Activated CD4-positive, alpha-beta T cell treated with anti-CD3 and anti-CD28 coated beads, Interleukin-2, amount 50 U/mL, for 16 hours (primary cell): ENCODE results near the gene KLHDC4.
"Not testable (repeated sequence)": the region's sequence is repeated elsewhere in the genome, so short reads cannot be mapped to it uniquely, and the experiment has no call there.

Experiments
- DNase-seq: peaks from one replicate; pipeline ENCODE4 v3.0.0-alpha.2; 2020

Gene KLHDC4

GRCh38 chr16:87787451-87788091, 21.8 kb upstream of the KLHDC4 start:
- not testable (repeated sequence) for DNase-seq

GRCh38 chr16:87784812-87785211, 19.0 kb upstream of the KLHDC4 start:
- no peak for DNase-seq

- DNase-seq: no peak
Measured at GRCh38 chr16:87782033-87782432, 16.2 kb upstream of the KLHDC4 start.

- peak; percentile 88 for DNase-seq
Measured at GRCh38 chr16:87780385-87780989, 14.7 kb upstream of the KLHDC4 start.

DNA sequence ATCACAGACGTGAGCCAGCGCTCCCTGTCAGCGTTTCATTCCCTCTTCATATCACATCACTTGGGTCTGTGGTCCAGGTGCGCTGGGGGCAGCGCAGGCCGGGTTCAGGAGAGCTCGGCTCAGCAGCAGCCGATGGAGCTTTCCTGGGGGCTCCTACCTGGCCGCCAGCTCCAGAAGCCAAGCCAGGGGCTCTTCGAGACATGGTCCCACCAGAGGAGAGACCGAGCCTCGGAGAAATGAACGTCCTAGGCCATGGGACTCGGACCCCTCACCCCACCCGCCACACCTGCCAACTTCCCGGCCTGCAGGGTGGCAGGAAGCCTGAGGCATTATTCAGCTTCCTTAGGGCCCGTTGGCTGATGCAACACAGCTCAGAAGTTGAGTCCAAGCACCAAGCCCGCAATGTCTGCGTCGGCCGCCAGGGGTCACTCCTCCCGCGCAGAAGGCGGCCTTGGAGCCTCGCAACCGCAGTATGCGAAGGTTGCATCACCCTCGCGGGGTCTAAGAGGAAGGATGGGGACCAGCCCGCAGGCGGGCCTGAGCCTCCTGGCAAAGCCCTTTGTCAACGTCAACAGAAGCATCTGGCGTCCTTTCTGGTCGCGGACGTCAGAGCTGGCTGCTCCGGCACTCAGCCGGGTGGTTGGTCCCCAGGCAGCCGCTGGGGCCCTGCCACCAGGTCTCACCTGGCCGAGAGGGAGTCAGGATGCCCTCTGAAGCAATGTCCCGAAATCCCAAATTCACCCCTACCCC, 13.2 kb upstream of the KLHDC4 start:
- DNase-seq: peak; percentile 98

DNA sequence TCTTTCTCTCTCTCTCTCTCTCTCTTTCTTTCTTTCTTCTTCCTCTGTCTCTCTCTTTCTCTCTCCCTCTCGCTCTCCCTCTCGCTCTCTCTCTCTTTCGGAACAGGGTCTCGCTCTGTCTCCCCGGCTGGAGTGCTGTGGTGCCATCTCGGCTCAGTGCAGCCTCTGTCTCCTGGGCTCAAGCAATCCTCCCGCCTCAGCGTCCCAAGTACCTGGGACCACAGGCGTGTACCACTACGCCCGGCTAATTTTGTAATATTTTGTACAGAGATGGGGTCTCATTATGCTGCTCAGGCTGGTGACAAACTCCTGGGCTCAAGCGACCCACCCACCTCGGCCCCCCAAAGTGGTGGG, 12.7 kb upstream of the KLHDC4 start:
- no peak for DNase-seq

GRCh38 chr16:87773836-87774235, 8.1 kb upstream of the KLHDC4 start:
- not testable (repeated sequence) for DNase-seq

- DNase-seq: not testable (repeated sequence)
Measured at GRCh38 chr16:87767456-87767855, 1.7 kb upstream of the KLHDC4 start.

DNA sequence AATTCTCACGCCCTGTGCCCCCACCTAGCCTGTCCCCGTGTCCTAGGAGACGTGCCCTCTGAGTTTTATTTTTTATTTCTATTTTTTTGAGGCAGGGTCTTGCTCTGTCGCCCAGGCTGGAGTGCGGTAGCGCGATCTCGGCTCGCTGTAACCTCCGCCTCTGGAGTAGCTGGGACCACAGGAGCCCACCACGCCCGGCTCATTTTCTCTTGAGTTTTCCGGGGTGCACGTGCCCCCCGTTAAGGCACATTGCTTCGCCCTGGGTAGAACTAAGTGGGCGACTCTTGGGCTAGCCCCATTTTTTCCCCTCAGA, 655 bp upstream of the KLHDC4 start:
- DNase-seq: no peak

GRCh38 chr16:87765473-87765775, 362 bp downstream of the KLHDC4 start:
- peak; percentile 60 for DNase-seq

- DNase-seq: peak; percentile 52
Measured at GRCh38 chr16:87764600-87765472, 950 bp downstream of the KLHDC4 start.

DNA sequence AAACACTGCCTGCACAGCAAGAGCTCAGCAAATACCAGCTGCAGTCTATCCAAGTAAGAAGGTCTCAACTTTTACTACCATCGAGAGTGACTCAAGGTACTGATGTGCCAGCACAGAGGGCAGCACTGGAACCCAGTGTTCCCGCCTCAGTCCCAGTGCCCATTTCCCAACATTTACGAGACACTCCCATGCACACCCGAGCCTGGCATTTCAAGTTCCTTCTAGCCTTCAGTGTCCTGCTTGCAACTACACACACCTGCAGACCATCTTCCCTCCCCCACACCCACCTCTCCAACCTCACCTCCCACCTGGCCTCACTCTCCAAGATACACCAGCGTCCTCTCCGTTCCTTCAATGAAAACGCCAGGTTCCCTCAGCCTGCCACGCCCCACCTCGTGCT, 3.2 kb downstream of the KLHDC4 start:
- DNase-seq: no peak

DNA sequence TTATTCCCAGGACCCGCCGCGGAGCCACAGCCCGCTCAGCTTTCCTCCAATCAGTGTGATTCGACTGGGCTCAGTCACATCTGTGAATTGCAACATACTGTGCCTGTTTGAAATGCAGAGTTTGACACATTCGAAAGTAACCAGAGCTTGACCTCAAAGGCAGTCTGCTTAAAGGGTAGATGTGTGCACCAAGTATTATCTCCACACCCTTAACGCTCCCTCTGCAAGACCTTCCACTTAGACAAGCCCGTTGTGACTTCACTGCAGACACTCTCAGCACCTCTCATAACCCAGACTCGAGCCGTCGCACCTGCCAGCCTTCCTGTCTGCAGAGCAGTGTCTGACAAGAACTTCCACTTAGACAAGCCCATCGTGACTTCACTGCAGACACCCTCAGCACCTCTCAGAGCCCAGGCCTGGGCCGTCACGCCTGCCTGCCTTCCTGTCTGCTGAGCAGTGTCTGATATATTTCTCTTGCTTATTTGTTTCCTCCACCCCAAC, 3.7 kb downstream of the KLHDC4 start:
- no peak for DNase-seq

- DNase-seq: no peak
Measured at GRCh38 chr16:87761060-87761459, 4.7 kb downstream of the KLHDC4 start.

DNA sequence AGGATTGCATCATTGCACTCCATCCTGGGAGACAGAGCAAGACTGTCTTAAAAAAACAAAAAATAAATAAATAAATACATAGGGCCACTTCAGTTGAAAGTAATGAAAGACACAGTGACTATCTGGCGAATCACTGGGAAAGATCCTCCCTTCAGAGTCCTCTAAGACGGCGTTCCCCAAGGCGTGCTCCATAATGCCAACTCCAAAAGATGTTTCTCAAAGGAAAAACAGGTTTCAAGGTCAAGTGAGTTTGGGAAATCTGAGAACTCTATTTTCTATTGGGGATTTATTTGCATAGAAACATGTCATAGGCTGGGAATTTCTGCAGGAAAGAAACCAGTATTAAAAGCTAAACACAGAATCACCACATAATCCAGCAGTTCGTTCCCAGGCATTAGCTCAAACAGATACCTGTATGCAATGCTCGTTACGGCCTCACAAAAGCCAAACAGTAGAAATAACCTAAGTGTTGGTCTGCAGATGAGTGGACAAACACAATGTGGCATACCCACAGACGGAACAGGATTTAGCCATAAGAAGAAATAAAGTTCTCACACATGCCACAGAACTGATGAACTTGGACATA, 7.9 kb downstream of the KLHDC4 start:
- DNase-seq: no peak

DNA sequence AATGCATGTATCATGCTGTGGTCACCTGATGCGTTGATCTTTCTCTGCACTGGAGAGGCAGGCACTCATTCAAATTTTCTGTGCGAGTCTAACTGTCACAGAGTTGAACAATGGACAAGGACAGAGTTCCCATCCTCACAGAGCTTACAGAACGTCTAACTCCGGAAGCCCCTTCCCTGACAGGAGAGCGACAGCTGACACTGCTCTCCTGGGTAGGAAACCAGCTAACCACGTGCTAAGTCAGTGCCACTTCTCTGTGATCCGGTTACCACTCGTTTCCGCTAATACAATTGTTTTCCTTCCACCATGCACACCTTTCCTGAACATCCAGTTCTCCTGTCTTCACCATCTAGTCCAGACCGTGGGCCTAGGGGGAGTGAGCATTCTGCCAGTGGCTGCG, 11.3 kb downstream of the KLHDC4 start:
- no peak for DNase-seq

DNA sequence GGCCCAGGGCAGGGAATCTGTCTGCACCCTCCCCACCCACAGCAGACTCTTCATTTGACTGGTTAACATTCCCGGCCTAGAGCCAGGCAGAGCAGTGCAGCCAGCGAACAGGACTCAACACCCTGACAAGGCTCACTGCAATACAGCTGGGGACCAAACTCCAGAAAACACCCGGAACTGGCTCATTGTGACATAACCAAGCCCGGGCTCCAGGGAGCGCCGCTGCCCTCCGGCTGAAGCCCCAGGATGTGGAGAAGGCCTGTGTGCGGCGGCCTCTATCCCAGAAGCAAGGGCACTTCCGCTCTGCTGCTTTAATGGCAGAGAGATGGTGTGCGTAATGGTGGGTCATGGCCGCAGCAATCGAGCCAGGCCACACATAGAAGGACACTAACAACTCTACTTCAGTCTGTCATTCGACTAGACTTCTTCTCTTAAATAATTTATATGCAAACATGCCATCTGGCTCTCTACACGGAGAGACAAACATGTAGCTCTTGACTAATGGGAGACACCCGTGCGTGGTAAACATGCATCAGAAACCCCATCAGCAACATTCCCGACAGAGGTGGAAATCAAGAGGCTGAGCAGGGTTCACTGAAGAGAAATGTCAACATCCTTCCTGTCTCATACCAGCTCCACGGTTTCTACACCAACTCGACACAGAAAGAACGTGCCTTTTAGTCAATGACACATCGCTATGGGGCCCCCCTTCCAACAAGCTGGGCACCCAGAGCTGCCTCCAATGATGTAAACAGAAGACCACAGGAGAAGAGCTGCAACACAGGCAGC, 18.0 kb downstream of the KLHDC4 start:
- DNase-seq: no peak

- DNase-seq: no peak
Measured at GRCh38 chr16:87746178-87746577, 19.6 kb downstream of the KLHDC4 start.

GRCh38 chr16:87744750-87745514, 20.9 kb downstream of the KLHDC4 start:
- no peak for DNase-seq

GRCh38 chr16:87742781-87743490, 22.9 kb downstream of the KLHDC4 start:
- DNase-seq: no peak
